Lower leg skin (tissue), 3 donors: ENCODE measurements around the gene CCNDBP1.

Experiments used
- POLR2A ChIP-seq, 2 donors: fragments of 450-650 bp; IDR thresholded peaks; one replicate each; pipeline ENCODE4 v1.6.1; 2016 to 2017; ENCODE audit warnings: antibody characterized with exemption in 2 of 2, mild to moderate bottlenecking in 1 of 2, moderate library complexity in 1 of 2
- TF ChIP-seq, protein P1 (sequence below), 3 donors: fragments of 450-650 bp; IDR thresholded peaks; one replicate each; pipeline ENCODE4 v1.5.1; 2016; ENCODE audit warnings: antibody characterized with exemption in 3 of 3, mild to moderate bottlenecking in 3 of 3, moderate library complexity in 2 of 3

DNA sequence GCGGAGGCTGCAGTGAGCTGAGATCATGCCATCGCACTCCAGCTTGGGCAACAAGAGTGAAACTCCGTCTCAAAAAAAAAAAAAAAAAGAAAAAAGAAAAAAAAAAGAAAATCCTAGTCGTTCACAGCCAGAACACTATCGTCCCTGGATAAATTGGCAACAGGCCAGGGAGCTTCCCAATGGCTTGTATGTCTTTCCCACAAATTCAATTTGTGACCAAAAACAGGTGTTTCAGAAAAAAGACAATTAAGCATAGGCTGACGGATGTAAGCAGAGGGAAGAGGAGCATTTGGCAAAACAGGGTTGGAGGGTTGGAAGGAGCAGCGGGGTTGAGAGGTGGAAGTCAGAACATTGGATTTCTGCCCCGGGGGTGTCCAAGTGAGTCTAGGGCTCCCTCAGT, 27.1 kb downstream of the CCNDBP1 start:
- TF ChIP-seq, protein P1, sequence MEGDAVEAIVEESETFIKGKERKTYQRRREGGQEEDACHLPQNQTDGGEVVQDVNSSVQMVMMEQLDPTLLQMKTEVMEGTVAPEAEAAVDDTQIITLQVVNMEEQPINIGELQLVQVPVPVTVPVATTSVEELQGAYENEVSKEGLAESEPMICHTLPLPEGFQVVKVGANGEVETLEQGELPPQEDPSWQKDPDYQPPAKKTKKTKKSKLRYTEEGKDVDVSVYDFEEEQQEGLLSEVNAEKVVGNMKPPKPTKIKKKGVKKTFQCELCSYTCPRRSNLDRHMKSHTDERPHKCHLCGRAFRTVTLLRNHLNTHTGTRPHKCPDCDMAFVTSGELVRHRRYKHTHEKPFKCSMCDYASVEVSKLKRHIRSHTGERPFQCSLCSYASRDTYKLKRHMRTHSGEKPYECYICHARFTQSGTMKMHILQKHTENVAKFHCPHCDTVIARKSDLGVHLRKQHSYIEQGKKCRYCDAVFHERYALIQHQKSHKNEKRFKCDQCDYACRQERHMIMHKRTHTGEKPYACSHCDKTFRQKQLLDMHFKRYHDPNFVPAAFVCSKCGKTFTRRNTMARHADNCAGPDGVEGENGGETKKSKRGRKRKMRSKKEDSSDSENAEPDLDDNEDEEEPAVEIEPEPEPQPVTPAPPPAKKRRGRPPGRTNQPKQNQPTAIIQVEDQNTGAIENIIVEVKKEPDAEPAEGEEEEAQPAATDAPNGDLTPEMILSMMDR (IDR thresholded peaks at IDR 0.05): no peak
- no peak for TF ChIP-seq POLR2A (IDR thresholded peaks at IDR 0.05)
